CD4-positive, alpha-beta T cell treated with Interleukin-15 for 4 hours (primary cell): ENCODE data around the gene SMIM41.

ENCODE experiments used
- DNase-seq: peaks from one replicate; pipeline ENCODE4 v3.0.0-alpha.2; 2020; ENCODE audit warnings: low spot score

SMIM41 gene

DNA sequence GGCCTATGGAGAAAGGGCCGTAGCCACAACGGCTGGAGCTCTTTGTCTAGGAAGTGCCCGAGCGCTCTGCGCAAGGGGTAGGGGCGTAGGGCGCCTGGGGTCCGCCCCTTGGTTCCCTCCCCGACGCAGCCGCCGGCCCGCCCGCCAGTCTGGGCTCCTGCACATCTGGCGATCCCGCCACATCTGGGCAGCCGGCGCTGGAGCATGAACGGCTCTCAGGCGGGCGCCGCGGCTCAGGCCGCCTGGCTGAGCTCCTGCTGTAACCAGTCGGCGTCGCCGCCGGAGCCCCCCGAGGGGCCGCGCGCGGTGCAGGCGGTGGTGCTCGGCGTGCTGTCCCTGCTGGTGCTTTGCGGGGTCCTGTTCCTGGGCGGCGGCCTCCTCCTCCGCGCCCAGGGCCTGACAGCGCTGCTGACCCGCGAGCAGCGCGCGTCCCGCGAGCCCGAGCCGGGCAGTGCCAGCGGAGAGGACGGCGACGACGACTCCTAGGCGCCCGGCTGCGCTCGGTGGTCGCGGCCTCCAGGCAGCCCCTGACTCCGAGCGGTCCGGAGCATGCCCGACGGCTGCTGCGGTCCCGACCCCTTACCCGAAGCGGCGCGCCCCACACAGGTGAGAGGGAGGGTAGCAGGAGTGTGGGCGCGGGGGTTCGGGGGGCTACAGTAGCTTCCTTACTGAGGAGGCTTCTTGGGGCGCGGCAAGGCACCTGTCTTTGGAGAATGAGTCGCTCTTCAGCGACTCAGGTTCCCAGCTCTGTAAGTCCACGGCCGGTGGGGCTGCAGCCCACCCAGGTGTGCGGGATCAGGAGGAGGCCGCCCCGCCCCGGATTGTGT, at the start of gene SMIM41:
TSS of gene SMIM41 (plus strand) at position 129 of the 827 bp plus-strand sequence. CDS start at position 205, 76 bp downstream.
- DNase-seq = no peak

DNA sequence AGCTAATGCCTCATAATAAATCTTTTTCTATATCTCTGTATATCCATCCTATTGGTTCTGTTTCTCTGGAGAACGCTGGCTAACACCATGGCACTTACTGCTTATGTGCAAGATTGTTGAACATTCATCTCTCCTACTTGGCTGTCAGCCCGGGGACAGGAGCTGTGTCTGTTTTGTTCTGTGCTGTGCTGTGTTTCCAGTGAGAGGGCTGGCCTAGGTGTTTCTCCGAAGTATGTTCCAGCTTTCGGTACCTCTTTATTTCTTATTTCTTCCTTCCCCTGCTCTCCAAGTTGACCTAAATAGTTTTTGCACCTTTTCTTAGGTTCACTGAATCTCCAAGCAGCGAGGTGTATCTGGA, 47.1 kb upstream of the SMIM41 start:
- DNase-seq = no peak

- DNase-seq = peak; percentile 83
Observed at GRCh38 chr12:52032804-52033445, 46.6 kb upstream of the SMIM41 start.

GRCh38 chr12:52033446-52034140, 45.9 kb upstream of the SMIM41 start:
- DNase-seq = no peak

DNA sequence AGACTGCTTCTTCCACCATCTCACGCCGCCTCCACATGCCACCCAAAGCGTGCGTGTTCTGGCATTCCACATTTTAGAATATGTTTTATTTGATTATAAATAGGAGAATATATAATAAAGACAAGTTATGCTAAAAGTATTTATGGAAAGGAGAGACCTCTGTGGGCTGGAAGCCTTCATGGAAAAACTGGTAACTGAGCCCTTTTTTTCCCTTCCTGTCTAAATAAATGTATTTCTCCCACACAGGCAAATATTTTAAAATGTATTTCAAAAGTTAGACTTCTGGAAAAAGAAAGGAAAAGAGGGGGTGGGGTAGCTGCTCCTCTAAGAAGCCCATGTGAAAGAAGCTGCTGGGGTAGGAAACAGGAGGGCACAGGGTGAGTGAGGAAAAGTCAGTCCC, 44.3 kb upstream of the SMIM41 start:
- no peak for DNase-seq

DNA sequence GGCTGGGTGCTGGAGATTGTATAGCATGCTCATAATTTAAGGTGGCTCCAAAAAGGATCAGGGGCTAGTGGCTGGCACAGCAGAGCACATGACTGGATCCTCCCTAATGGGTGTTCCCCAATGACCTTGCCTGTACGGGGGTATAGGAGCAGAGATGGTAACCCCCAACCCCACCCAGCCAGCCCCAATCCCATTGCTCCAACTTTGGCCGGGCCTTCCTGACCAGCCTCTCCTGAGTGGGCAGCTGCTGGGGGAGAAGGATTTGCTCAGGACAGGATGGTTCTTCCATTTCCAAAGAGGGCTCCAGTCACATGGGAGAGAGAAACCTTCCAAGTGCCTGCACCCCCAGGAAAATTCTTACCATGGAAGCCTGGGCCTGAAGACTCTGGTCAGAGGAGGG, 43.6 kb upstream of the SMIM41 start:
- DNase-seq = no peak

DNA sequence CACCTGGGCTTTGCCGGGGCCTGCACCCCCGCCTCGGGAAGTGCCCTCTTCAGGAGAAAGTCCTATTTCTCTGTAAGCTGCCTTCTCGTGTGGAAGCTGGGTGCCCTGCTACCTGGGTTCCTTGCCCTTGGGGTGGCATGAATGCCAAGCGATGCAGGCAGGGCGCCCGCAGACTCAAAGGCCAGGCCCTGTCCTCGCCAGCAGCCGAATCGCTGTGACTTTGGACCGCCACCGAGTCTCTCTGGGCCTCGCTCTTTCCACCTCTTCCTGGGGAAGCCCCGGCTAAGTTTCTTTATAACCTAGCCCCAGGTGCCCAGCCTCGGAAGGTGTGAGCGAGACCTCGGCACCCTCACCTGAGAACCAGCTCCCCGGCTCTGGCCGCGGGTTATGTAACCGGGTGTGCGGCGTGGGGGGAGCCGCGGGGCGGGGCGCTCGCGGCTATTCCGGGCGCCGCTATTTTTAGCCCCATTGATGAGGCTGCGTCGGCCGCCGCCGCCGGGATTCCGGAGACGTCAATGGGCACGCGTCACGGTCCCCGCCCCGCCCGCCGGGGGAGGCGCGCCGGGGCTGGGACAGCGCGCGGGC, 42.8 kb upstream of the SMIM41 start:
- DNase-seq = peak; percentile 73

GRCh38 chr12:52037248-52037861, 42.1 kb upstream of the SMIM41 start:
- no peak for DNase-seq

DNA sequence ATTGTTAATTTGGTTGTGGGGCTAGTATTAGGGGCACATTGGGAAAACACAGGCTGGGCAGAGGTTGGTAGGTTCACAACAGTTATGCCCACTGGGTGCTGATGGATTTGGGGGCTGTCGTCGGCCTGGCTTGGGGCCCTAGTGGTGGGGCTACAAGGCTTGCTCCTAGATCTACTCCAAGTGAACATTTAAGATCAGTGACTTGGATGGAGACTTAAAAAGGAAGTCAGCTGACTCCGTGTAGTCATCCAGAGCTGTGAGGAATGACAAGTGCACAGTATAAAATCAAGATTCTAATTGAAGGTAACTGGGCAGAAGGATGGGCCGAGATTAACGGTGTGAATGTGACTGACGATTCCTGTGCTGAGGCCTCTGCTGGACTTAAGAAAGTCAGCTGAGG, 41.1 kb upstream of the SMIM41 start:
- DNase-seq = no peak

DNA sequence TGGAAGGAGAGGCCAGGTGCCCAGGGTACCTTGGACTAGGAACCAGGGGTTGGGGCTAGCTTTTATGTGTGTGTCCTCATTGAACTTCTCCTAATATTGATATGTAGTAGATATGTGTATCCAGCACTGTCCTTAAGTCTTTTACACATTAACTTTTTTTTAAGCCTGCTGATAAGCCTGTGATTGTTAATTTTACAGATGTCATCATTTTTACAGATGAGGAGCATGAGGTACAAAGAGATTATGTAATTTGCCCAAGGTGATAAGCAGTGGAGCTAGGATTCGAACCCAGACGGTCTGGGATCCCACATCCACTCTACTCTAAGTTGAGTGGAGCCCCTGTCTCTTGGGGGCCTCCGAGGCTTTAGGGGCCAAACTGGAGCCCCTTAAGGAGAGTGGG, 38.5 kb upstream of the SMIM41 start:
- no peak for DNase-seq

DNA sequence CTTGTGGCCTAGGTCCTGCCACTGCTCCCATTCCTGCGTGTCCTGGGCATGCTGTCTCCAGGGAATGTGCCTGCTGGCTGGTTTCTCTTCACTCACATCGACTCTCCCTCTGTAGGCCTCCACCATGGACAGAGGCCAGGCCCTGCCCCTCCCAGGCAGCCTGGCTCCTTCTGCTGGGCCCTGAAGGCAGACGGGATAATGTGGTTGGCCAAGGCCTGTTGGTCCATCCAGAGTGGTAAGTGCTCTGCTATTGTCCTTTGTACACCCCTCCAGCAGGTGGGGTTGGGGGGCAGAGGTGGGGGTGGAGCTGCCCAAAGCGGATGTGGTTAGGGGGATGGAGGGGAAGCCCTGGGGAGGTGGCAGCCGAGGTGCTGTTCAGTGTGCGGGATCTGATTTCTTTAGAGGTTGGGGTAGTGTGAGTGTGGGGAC, 37.8 kb upstream of the SMIM41 start:
- DNase-seq = peak; percentile 62

DNA sequence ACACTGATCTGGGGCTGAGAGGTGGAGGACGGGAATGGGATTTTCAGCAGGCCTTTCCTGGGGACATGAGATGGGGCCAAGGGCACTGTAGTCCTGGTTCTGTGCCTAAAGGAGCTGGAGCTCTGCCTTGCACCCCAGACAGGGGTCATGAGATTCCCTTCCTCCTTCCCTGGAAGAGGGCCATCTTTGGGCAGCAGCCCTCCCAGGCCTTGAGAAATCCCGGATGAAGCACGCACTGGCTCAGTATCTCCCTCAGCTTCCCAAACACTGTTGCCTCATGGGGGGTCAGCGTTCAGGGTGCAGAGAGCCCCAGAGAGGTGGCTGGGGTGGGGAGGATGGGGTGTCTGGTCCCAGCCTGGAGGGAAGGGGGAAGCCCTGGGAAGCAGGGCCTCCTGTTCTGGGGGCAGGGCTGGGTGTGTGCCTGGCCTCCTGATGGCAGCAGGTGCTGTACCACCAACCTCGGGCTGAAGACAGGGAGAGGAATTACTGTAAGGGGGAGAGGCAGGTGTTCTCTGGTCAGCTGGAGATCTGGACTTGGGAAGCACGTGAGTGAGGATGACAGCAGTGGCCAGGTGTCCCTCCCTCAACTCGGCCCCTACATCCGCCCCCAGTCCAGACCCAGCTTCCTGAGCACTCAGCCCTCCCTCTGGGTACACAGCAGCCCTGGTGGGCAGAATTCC, 36.7 kb upstream of the SMIM41 start:
- no peak for DNase-seq

- DNase-seq = no peak
Observed at GRCh38 chr12:52043386-52044212, 35.9 kb upstream of the SMIM41 start.

DNA sequence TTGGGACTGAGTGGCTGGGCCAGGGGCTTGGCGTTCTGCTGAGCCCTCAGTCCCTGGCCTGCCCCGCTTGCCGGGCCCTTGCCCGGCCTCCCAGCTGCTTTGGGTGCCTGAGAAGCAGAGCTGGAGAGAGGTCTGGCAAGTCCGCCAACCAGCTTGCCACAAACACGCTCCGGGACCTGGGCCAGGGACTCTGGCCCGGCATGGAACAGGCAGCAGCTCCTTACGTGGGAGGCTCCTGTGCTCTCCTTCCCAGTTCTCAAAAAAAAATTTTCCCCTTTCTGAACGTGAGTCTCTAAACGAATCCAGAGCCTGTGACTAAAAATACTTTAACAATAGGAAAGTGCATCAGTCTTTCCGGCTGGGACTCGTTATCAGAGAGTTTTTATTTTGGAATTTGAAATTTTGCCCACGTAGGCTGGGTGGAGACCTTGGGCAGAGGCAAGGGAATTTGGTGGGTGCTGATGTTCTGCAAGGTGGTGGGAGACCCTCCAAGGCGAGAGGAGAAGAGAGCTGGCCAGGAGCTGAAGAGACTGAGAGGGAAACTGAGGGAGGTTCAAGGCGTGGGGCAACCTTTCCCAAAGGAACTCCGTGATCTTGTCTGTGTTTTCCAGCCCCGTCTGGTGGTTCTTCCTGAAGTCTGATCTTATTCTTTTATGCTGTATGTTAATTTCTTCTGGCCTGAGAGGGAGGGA, 35.1 kb upstream of the SMIM41 start:
- DNase-seq = no peak

DNA sequence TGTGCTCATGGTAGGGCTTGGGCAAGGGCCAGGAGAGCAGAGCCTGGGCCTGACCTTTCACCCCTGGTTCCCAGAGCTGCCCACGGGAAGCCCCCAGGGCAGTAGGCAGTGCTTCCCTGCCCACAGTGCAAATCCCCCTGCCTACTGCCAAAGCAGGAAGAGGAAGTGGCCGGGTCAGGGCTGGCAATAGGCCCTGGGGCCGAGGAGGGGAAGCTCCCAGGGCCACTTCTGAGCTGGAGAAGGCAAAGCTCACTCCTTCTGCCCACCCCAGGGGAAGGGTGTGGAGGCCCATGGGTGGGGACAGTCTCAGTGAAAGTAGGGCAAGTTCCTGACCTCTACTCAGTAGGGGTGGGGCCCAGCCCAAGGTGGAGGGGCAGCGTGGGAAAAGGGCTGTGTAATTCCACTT, 33.7 kb upstream of the SMIM41 start:
- no peak for DNase-seq

- no peak for DNase-seq
Observed at GRCh38 chr12:52046859-52047258, 32.6 kb upstream of the SMIM41 start.

- DNase-seq = no peak
Observed at GRCh38 chr12:52049286-52049685, 30.2 kb upstream of the SMIM41 start.

DNA sequence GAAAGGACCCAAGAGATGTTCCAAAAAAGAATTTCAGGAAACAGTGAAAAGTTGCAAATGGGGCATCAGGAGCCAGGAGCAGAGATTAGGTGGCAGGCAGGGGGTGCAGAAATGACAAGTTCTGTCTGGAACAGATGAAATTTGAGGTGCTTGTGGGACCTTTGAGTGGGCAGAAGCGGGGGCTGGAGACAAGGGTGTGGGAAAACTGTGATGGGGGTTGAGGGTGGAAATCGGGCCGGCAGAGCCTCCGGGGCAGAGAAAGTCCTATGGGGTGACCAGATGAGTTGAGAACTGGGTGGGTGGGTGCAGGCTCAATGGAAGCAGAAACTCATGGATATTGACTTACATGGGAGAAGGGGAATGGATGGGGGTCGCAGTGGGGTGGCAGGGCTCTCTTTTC, 29.8 kb upstream of the SMIM41 start:
- DNase-seq = no peak

- DNase-seq = peak; percentile 31
Observed at GRCh38 chr12:52050116-52050757, 29.3 kb upstream of the SMIM41 start.
